Measurements from ENCODE around the gene KAZN. TPM values are rescaled to one million over a fixed set of nuclear protein-coding genes. Genes with fewer than 3 reads are reported as not detected.
"Not testable (repeated sequence)": the region's sequence is repeated elsewhere in the genome, so short reads cannot be mapped to it uniquely, and the experiment has no call there.

KAZN gene
- total and polyA plus RNA-seq, 12 donors, result 1.1 to 6.5 (median 1.9) TPM

- DNase-seq, result no peak
- intact Hi-C loops (cut with DNase I), result no loop called here
Measured at GRCh38 chr1:14961661-14962267, 363.3 kb downstream of the KAZN start.

GRCh38 chr1:14962407-14962806 lies 363.9 kb downstream of the KAZN start:
- Histone ChIP-seq H3K27me3 (no peaks in the 10 kb centered on the region), H3K9me3 (peaks cover 0 to 8% (median 0%) of the 10 kb centered on the region in 11 donors), H3K4me3 (no peak overlapping the region), H3K27ac (no peak overlapping the region), H3K4me1 (no peaks in the 10 kb centered on the region), H3K36me3 (peaks cover 0 to 25% (median 0%) of the 10 kb centered on the region in 9 donors)
- no peak for DNase-seq
- ATAC-seq, result no peak
- 90 to 92% methylated on average over 7 of the region's 7 CpGs for WGBS, 2 donors
- no peak for TF ChIP-seq CTCF (IDR thresholded peaks at IDR 0.05)
- intact Hi-C loops (cut with DNase I), result no loop called here

More at GRCh38 chr1:14961661-14962267, 363.3 kb downstream of the KAZN start:
- H3K9me3 ChIP-seq, result peaks cover 0 to 5% (median 0%) of the 10 kb centered on the region in 11 donors
- H3K27me3 ChIP-seq, result no peaks in the 10 kb centered on the region
- WGBS, 2 donors, result 86 to 88% methylated on average over 3 of the region's 3 CpGs
- no peak overlapping the region for H3K27ac ChIP-seq
- H3K4me1 ChIP-seq, result peaks cover 0 to under 1% (median 0%) of the 10 kb centered on the region in 9 donors
- H3K36me3 ChIP-seq, result peaks cover 0 to 25% (median 0%) of the 10 kb centered on the region in 9 donors
- H3K4me3 ChIP-seq, result no peak overlapping the region
- no peak for TF ChIP-seq CTCF (IDR thresholded peaks at IDR 0.05)
- ATAC-seq, result no peak

GRCh38 chr1:14963791-14964710 lies 365.6 kb downstream of the KAZN start:
- DNase-seq; ATAC-seq; H3K27me3 ChIP-seq; H3K4me3 ChIP-seq; H3K27ac ChIP-seq; intact Hi-C loops (cut with DNase I): not testable (repeated sequence)
- Histone ChIP-seq H3K4me1 (peaks cover 1 to 13% (median 11%) of the 10 kb centered on the region in 9 donors), H3K9me3 (peaks cover 0 to 12% (median 0%) of the 10 kb centered on the region in 11 donors), H3K36me3 (peaks cover 0 to 25% (median 0%) of the 10 kb centered on the region in 9 donors)
- WGBS, 2 donors, result 94 to 95% methylated on average over 10 of the region's 10 CpGs

GRCh38 chr1:14964711-14965055 lies 366.2 kb downstream of the KAZN start:
- 77 to 88% methylated on average over 4 of the region's 4 CpGs for WGBS, 2 donors
- H3K9me3 ChIP-seq, result peaks cover 0 to 12% (median 0%) of the 10 kb centered on the region in 11 donors
- no peaks in the 10 kb centered on the region for H3K27me3 ChIP-seq
- no peak overlapping the region for H3K4me3 ChIP-seq
- DNase-seq (no peak), ATAC-seq (no peak)
- TF ChIP-seq CTCF (IDR thresholded peaks at IDR 0.05), result no peak
- H3K27ac ChIP-seq, result no peak overlapping the region
- intact Hi-C loops (cut with DNase I), result no loop called here
- peaks cover 0 to 25% (median 0%) of the 10 kb centered on the region in 9 donors for H3K36me3 ChIP-seq
- H3K4me1 ChIP-seq, result peaks cover 3 to 18% (median 14%) of the 10 kb centered on the region in 9 donors
